Measurements from ENCODE around the gene CLEC17A.
"Not testable (repeated sequence)": the region's sequence is repeated elsewhere in the genome, so short reads cannot be mapped to it uniquely, and the experiment has no call there.

The CLEC17A gene

GRCh38 chr19:14567079-14567478 is 15.8 kb upstream of the CLEC17A start:
- Histone ChIP-seq H3K9me3 (ENCODE audit: control insufficient read depth, low read length) (no peaks in the 10 kb centered on the region), H3K27ac (ENCODE audit: low read depth, low read length, severe bottlenecking) (no peak overlapping the region), H3K4me3 (ENCODE audit: extremely low read depth, insufficient read depth, low read length, poor library complexity, severe bottlenecking) (no peak overlapping the region), H3K4me1 (ENCODE audit: control insufficient read depth, insufficient read depth, low read length, poor library complexity, severe bottlenecking) (peaks cover 7% of the 10 kb centered on the region), H3K36me3 (ENCODE audit: control insufficient read depth, insufficient read depth, low read length) (peaks cover 40% of the 10 kb centered on the region)
- WGBS, 2 experiments (ENCODE audit: insufficient coverage in 2 of 2): 92 to 99% methylated on average over 11 of the region's 11 CpGs

GRCh38 chr19:14570864-14571527 is 11.9 kb upstream of the CLEC17A start:
- 60% methylated on average over 20 to 22 of the region's 22 CpGs for WGBS, 2 experiments (ENCODE audit: insufficient coverage in 2 of 2)
- H3K27ac ChIP-seq (ENCODE audit: low read depth, low read length, severe bottlenecking): no peak overlapping the region

GRCh38 chr19:14571695-14572490 is 11.0 kb upstream of the CLEC17A start, which contains the start of gene NDUFB7:
Gene NDUFB7 (minus strand): TSS chr19:14572066. CDS start chr19:14572000, 66 bp downstream.
- H3K9me3 ChIP-seq (ENCODE audit: control insufficient read depth, low read length): no peaks in the 10 kb centered on the region
- H3K4me1 ChIP-seq (ENCODE audit: control insufficient read depth, insufficient read depth, low read length, poor library complexity, severe bottlenecking): peaks cover 11% of the 10 kb centered on the region
- H3K4me3 ChIP-seq (ENCODE audit: extremely low read depth, insufficient read depth, low read length, poor library complexity, severe bottlenecking): peak within 1 kb of the TSS; percentile 99
- WGBS, 2 experiments (ENCODE audit: insufficient coverage in 2 of 2): 1% methylated on average over 31 to 33 of the region's 40 CpGs
- H3K36me3 ChIP-seq (ENCODE audit: control insufficient read depth, insufficient read depth, low read length): peaks cover 18% of the 10 kb centered on the region
- no peak within 1 kb of the TSS for H3K27ac ChIP-seq (ENCODE audit: low read depth, low read length, severe bottlenecking)

More at GRCh38 chr19:14570864-14571527, 11.9 kb upstream of the CLEC17A start:
- Histone ChIP-seq H3K9me3 (ENCODE audit: control insufficient read depth, low read length) (no peaks in the 10 kb centered on the region), H3K36me3 (ENCODE audit: control insufficient read depth, insufficient read depth, low read length) (peaks cover 21% of the 10 kb centered on the region), H3K4me3 (ENCODE audit: extremely low read depth, insufficient read depth, low read length, poor library complexity, severe bottlenecking) (peak overlapping the region; percentile 99), H3K4me1 (ENCODE audit: control insufficient read depth, insufficient read depth, low read length, poor library complexity, severe bottlenecking) (peaks cover 11% of the 10 kb centered on the region)

- Histone ChIP-seq H3K9me3 (ENCODE audit: control insufficient read depth, low read length) (no peaks in the 10 kb centered on the region), H3K36me3 (ENCODE audit: control insufficient read depth, insufficient read depth, low read length) (no peaks in the 10 kb centered on the region), H3K4me3 (ENCODE audit: extremely low read depth, insufficient read depth, low read length, poor library complexity, severe bottlenecking) (no peak overlapping the region), H3K27ac (ENCODE audit: low read depth, low read length, severe bottlenecking) (no peak overlapping the region), H3K4me1 (ENCODE audit: control insufficient read depth, insufficient read depth, low read length, poor library complexity, severe bottlenecking) (peaks cover 11% of the 10 kb centered on the region)
- 86 to 100% methylated on average over 4 to 6 of the region's 6 CpGs for WGBS, 2 experiments (ENCODE audit: insufficient coverage in 2 of 2)
These were observed 7.4 kb upstream of the CLEC17A start for GRCh38 chr19:14575428-14575980.

- Histone ChIP-seq H3K27ac (ENCODE audit: low read depth, low read length, severe bottlenecking) (no peak overlapping the region), H3K4me3 (ENCODE audit: extremely low read depth, insufficient read depth, low read length, poor library complexity, severe bottlenecking) (no peak overlapping the region), H3K36me3 (ENCODE audit: control insufficient read depth, insufficient read depth, low read length) (no peaks in the 10 kb centered on the region), H3K4me1 (ENCODE audit: control insufficient read depth, insufficient read depth, low read length, poor library complexity, severe bottlenecking) (peaks cover 4% of the 10 kb centered on the region), H3K9me3 (ENCODE audit: control insufficient read depth, low read length) (no peaks in the 10 kb centered on the region)
- 83 to 84% methylated on average over 3 of the region's 8 CpGs for whole genome bisulfite sequencing, 2 experiments (ENCODE audit: insufficient coverage in 2 of 2)
These were observed 6.5 kb upstream of the CLEC17A start for GRCh38 chr19:14576363-14576762.

- 73 to 88% methylated on average over 2 to 5 of the region's 5 CpGs for WGBS, 2 experiments (ENCODE audit: insufficient coverage in 2 of 2)
These were observed 5.6 kb upstream of the CLEC17A start for GRCh38 chr19:14577264-14577663.

GRCh38 chr19:14577885-14578427 is 4.9 kb upstream of the CLEC17A start:
- Histone ChIP-seq H3K9me3 (ENCODE audit: control insufficient read depth, low read length) (no peaks in the 10 kb centered on the region), H3K27ac (ENCODE audit: low read depth, low read length, severe bottlenecking) (no peak overlapping the region), H3K36me3 (ENCODE audit: control insufficient read depth, insufficient read depth, low read length) (no peaks in the 10 kb centered on the region), H3K4me3 (ENCODE audit: extremely low read depth, insufficient read depth, low read length, poor library complexity, severe bottlenecking) (no peak overlapping the region), H3K4me1 (ENCODE audit: control insufficient read depth, insufficient read depth, low read length, poor library complexity, severe bottlenecking) (peaks cover 4% of the 10 kb centered on the region)
- 58 to 85% methylated on average over 2 to 3 of the region's 6 CpGs for WGBS, 2 experiments (ENCODE audit: insufficient coverage in 2 of 2)

More at GRCh38 chr19:14577264-14577663, 5.6 kb upstream of the CLEC17A start:
- H3K27ac ChIP-seq (ENCODE audit: low read depth, low read length, severe bottlenecking): no peak overlapping the region
- H3K9me3 ChIP-seq (ENCODE audit: control insufficient read depth, low read length): no peaks in the 10 kb centered on the region
- no peaks in the 10 kb centered on the region for H3K36me3 ChIP-seq (ENCODE audit: control insufficient read depth, insufficient read depth, low read length)
- peaks cover 4% of the 10 kb centered on the region for H3K4me1 ChIP-seq (ENCODE audit: control insufficient read depth, insufficient read depth, low read length, poor library complexity, severe bottlenecking)
- H3K4me3 ChIP-seq (ENCODE audit: extremely low read depth, insufficient read depth, low read length, poor library complexity, severe bottlenecking): no peak overlapping the region

- H3K36me3 ChIP-seq (ENCODE audit: control insufficient read depth, insufficient read depth, low read length): no peaks in the 10 kb centered on the region
- H3K27ac ChIP-seq (ENCODE audit: low read depth, low read length, severe bottlenecking): no peak overlapping the region
- no peaks in the 10 kb centered on the region for H3K4me1 ChIP-seq (ENCODE audit: control insufficient read depth, insufficient read depth, low read length, poor library complexity, severe bottlenecking)
- H3K4me3 ChIP-seq (ENCODE audit: extremely low read depth, insufficient read depth, low read length, poor library complexity, severe bottlenecking): no peak overlapping the region
- no peaks in the 10 kb centered on the region for H3K9me3 ChIP-seq (ENCODE audit: control insufficient read depth, low read length)
- WGBS, 2 experiments (ENCODE audit: insufficient coverage in 2 of 2): 71% methylated on average over 3 of the region's 6 CpGs; no CpG with 5 or more reads in 1 of the 2 experiments
These were observed 2.2 kb upstream of the CLEC17A start for GRCh38 chr19:14580623-14581237.

GRCh38 chr19:14584372-14584771 is 1.5 kb downstream of the CLEC17A start:
- H3K4me3 ChIP-seq (ENCODE audit: extremely low read depth, insufficient read depth, low read length, poor library complexity, severe bottlenecking); H3K4me1 ChIP-seq (ENCODE audit: control insufficient read depth, insufficient read depth, low read length, poor library complexity, severe bottlenecking); H3K9me3 ChIP-seq (ENCODE audit: control insufficient read depth, low read length); H3K36me3 ChIP-seq (ENCODE audit: control insufficient read depth, insufficient read depth, low read length); H3K27ac ChIP-seq (ENCODE audit: low read depth, low read length, severe bottlenecking): not testable (repeated sequence)
- WGBS, 2 experiments (ENCODE audit: insufficient coverage in 2 of 2): 80 to 88% methylated on average over 1 to 4 of the region's 5 CpGs

GRCh38 chr19:14585187-14585586 is 2.3 kb downstream of the CLEC17A start:
- H3K27ac ChIP-seq (ENCODE audit: low read depth, low read length, severe bottlenecking); H3K4me1 ChIP-seq (ENCODE audit: control insufficient read depth, insufficient read depth, low read length, poor library complexity, severe bottlenecking); H3K4me3 ChIP-seq (ENCODE audit: extremely low read depth, insufficient read depth, low read length, poor library complexity, severe bottlenecking); H3K9me3 ChIP-seq (ENCODE audit: control insufficient read depth, low read length); H3K36me3 ChIP-seq (ENCODE audit: control insufficient read depth, insufficient read depth, low read length): not testable (repeated sequence)
- WGBS, 2 experiments (ENCODE audit: insufficient coverage in 2 of 2): 43 to 57% methylated on average over 1 of the region's 3 CpGs

Data from mesodermal cell (in vitro differentiated cells).